WTC11 (cell line): Measurements from ENCODE around the gene USP10. TPM values are rescaled to one million over a fixed set of nuclear protein-coding genes. Genes with fewer than 3 reads are reported as not detected.

Experiments used
- ATAC-seq: fragments of 200-7000 bp; cut with Tn5 transposase; 2 replicates; pipeline ENCODE4 v1.10.0; 2021; ENCODE audit warnings: mild to moderate bottlenecking, moderate library complexity
- CTCF ChIA-PET: fragments of 300-600 bp; sonication (Branson Sonifier 250); formaldehyde crosslinking; loops from one replicate; lab custom pipeline; 2021; ENCODE audit warnings: antibody characterized with exemption; lab: Charles Lee
- POLR2A ChIA-PET: fragments of 350-600 bp; sonication (Branson Sonifier 250); formaldehyde crosslinking; loops from one replicate; lab custom pipeline; 2021; ENCODE audit warnings: antibody characterized with exemption; lab: Charles Lee
- DNase-seq: peaks from one replicate; pipeline ENCODE4 v3.0.0; 2021; ENCODE audit warnings: low spot score
- H3K27ac Mint-ChIP-seq: 2 replicates; pipeline ENCODE4 v1.8.0; 2021; ENCODE audit warnings: mixed read lengths
- H3K27me3 Mint-ChIP-seq: 2 replicates; pipeline ENCODE4 v1.8.0; 2021; ENCODE audit warnings: low read depth, mild to moderate bottlenecking, moderate library complexity, mixed read lengths
- H3K36me3 Mint-ChIP-seq: 2 replicates; pipeline ENCODE4 v1.8.0; 2021; ENCODE audit warnings: mixed read lengths
- H3K4me1 Mint-ChIP-seq: 2 replicates; pipeline ENCODE4 v1.8.0; 2022; ENCODE audit warnings: mixed read lengths
- H3K4me3 Mint-ChIP-seq: 2 replicates; pipeline ENCODE4 v1.8.0; 2021; ENCODE audit warnings: mild to moderate bottlenecking, moderate library complexity, mixed read lengths
- H3K9me3 Mint-ChIP-seq: 2 replicates; pipeline ENCODE4 v1.8.0; 2021; ENCODE audit warnings: mixed read lengths
- ARID4B ChIP-seq: sonication (generic); formaldehyde crosslinking; IDR thresholded peaks from 2 replicates; pipeline ENCODE4 v1.8.0; 2023; ENCODE audit warnings: missing genetic modification reagents, mild to moderate bottlenecking, borderline replicate concordance
- CREM ChIP-seq: sonication (generic); formaldehyde crosslinking; IDR thresholded peaks from 2 replicates; pipeline ENCODE4 v1.8.1; 2022; ENCODE audit warnings: mild to moderate bottlenecking, missing genetic modification reagents, moderate library complexity
- GABPB1 ChIP-seq: sonication (generic); formaldehyde crosslinking; IDR thresholded peaks from 2 replicates; pipeline ENCODE4 v1.8.1; 2023; ENCODE audit warnings: mild to moderate bottlenecking, missing genetic modification reagents
- MYBL2 ChIP-seq: sonication (generic); formaldehyde crosslinking; IDR thresholded peaks from 2 replicates; pipeline ENCODE4 v1.8.1; 2023; ENCODE audit warnings: mild to moderate bottlenecking, moderate library complexity, missing genetic modification reagents
- NFE2L1 ChIP-seq: sonication (generic); formaldehyde crosslinking; IDR thresholded peaks from 2 replicates; pipeline ENCODE4 v1.8.1; 2023; ENCODE audit warnings: missing genetic modification reagents
- ZBTB21 ChIP-seq: sonication (generic); formaldehyde crosslinking; IDR thresholded peaks from 2 replicates; pipeline ENCODE4 v1.8.1; 2023; ENCODE audit warnings: mild to moderate bottlenecking, missing genetic modification reagents, borderline replicate concordance
- ZNF121 ChIP-seq: sonication (generic); formaldehyde crosslinking; IDR thresholded peaks from 2 replicates; pipeline ENCODE4 v1.8.0; 2023; ENCODE audit warnings: missing genetic modification reagents
- ZNF263 ChIP-seq: sonication (generic); formaldehyde crosslinking; IDR thresholded peaks from 2 replicates; pipeline ENCODE4 v1.8.1; 2022; ENCODE audit warnings: low read depth, mild to moderate bottlenecking, moderate library complexity, missing genetic modification reagents
- ZNF416 ChIP-seq: fragments of 250-450 bp; sonication (Bioruptor Pico); IDR thresholded peaks from 2 replicates; pipeline ENCODE4 v1.9.0; 2021; ENCODE audit warnings: mild to moderate bottlenecking, inconsistent platforms
- ZNF425 ChIP-seq: fragments of 250-450 bp; sonication (Bioruptor Pico); conservative IDR thresholded peaks from 2 replicates; pipeline ENCODE4 v1.9.0; 2021; ENCODE audit warnings: mild to moderate bottlenecking
- total RNA-seq: library from RNA; stranded (reverse); gene quantifications from 3 replicates; pipeline ENCODE4 v1.2.3, GENCODE V29; 2021
- TF ChIP-seq, protein P1 (sequence below): sonication (generic); formaldehyde crosslinking; IDR thresholded peaks from 2 replicates; pipeline ENCODE4 v1.8.1; 2023; ENCODE audit warnings: mild to moderate bottlenecking, missing genetic modification reagents, borderline replicate concordance
- TF ChIP-seq, protein P2 (sequence below): sonication (generic); formaldehyde crosslinking; IDR thresholded peaks from 2 replicates; pipeline ENCODE4 v1.8.1; 2023; ENCODE audit warnings: mild to moderate bottlenecking, missing genetic modification reagents, moderate library complexity
- TF ChIP-seq, protein P3 (sequence below): sonication (generic); formaldehyde crosslinking; IDR thresholded peaks from 2 replicates; pipeline ENCODE4 v1.8.1; 2022; ENCODE audit warnings: low read depth, mild to moderate bottlenecking, moderate library complexity, missing genetic modification reagents, borderline replicate concordance

The USP10 gene
- total RNA-seq, 1 experiment from 2014 or later: 138 TPM

DNA sequence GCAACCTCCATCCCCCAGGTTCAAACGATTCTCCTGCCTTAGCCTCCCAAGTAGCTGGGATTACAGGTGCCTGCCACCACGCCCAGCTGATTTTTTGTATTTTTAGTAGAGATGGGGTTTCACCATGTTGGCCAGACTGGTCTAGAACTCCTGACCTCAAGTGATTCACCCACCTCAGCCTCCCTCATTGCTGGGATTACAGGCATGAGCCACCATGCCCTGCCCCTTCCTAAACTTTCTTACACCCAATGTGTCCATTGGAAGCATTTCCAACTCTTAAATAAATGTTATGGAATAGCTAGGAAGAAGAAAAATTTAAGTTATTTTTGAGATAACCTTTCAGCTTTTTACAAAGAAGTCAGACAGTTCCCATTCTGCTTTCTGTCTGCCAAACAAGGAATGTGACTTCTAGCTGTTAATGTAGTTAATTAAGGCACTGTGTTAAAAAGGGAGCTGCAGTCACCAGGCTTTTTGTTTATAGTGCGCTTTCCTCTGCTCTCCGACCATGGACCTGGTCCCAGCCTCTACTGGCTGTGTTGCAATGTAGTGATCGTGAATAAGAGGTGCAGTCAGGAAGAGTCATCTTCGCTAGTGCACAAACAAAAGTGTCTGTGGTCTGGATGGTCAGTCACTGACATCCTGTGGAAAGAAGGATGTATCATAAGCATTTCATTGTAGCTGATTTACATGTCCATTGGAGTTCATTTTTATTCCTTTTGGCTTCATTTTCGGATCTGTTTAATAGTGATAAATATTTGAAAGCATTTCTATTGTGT lies 39.7 kb downstream of the USP10 start:
- H3K27ac Mint-ChIP-seq: peak overlapping the region; percentile 75
- no peak overlapping the region for H3K4me3 Mint-ChIP-seq
- no peaks in the 10 kb centered on the region for H3K27me3 Mint-ChIP-seq
- TF ChIP-seq, protein P1, sequence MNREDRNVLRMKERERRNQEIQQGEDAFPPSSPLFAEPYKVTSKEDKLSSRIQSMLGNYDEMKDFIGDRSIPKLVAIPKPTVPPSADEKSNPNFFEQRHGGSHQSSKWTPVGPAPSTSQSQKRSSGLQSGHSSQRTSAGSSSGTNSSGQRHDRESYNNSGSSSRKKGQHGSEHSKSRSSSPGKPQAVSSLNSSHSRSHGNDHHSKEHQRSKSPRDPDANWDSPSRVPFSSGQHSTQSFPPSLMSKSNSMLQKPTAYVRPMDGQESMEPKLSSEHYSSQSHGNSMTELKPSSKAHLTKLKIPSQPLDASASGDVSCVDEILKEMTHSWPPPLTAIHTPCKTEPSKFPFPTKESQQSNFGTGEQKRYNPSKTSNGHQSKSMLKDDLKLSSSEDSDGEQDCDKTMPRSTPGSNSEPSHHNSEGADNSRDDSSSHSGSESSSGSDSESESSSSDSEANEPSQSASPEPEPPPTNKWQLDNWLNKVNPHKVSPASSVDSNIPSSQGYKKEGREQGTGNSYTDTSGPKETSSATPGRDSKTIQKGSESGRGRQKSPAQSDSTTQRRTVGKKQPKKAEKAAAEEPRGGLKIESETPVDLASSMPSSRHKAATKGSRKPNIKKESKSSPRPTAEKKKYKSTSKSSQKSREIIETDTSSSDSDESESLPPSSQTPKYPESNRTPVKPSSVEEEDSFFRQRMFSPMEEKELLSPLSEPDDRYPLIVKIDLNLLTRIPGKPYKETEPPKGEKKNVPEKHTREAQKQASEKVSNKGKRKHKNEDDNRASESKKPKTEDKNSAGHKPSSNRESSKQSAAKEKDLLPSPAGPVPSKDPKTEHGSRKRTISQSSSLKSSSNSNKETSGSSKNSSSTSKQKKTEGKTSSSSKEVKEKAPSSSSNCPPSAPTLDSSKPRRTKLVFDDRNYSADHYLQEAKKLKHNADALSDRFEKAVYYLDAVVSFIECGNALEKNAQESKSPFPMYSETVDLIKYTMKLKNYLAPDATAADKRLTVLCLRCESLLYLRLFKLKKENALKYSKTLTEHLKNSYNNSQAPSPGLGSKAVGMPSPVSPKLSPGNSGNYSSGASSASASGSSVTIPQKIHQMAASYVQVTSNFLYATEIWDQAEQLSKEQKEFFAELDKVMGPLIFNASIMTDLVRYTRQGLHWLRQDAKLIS (CRISPR knock-in tag): no peak
- TF ChIP-seq ZNF121: no peak
- TF ChIP-seq CREM: no peak
- no peak for TF ChIP-seq GABPB1
- no peak for TF ChIP-seq ARID4B
- DNase-seq: no peak
- H3K9me3 Mint-ChIP-seq: no peaks in the 10 kb centered on the region
- ATAC-seq: no peak
- H3K36me3 Mint-ChIP-seq: peaks cover 6% of the 10 kb centered on the region; the same call in 1 of the 2 replicates
- ChIA-PET POLR2A (interaction anchor here (0.7 to 1.5 kb wide), 2 partner anchors 67 to 110 kb away, joined by 3 to 4 read pairs; no protein-coding TSS in a partner anchor), CTCF (interaction anchor here (0.6 to 6.1 kb wide), 11 partner anchors 13 to 1193 kb away, joined by 3 to 86 read pairs (median 5); no protein-coding TSS in a partner anchor)
- peaks cover 81% of the 10 kb centered on the region for H3K4me1 Mint-ChIP-seq

DNA sequence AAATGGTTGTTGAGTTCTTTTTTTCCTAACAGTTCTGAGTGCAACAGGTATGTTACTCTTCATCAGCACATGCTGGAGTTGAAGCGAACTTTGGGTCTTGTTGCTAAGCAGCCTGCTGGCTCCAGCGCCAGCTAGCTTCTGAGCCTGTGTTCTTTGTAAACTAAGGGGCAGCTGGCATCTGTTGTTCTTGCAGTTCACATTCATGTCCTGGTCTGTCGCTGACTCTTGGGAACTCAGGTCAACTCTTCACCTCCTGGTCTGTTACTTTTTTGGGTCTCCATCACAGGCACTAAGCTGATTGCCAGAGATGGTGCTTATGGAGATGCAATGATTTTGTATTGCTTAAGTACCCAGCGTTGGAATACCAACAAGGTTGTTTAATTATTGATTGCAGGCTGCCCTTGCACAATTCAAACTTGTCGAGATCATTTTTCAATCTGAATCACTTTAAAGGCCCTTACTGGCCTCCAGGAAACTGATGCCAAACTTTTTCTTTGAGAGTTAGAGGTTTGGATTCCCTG lies 40.9 kb downstream of the USP10 start:
- no peaks in the 10 kb centered on the region for H3K9me3 Mint-ChIP-seq
- no peak for TF ChIP-seq ZNF416 (CRISPR knock-in tag)
- no peak for TF ChIP-seq GABPB1
- TF ChIP-seq, protein P2, sequence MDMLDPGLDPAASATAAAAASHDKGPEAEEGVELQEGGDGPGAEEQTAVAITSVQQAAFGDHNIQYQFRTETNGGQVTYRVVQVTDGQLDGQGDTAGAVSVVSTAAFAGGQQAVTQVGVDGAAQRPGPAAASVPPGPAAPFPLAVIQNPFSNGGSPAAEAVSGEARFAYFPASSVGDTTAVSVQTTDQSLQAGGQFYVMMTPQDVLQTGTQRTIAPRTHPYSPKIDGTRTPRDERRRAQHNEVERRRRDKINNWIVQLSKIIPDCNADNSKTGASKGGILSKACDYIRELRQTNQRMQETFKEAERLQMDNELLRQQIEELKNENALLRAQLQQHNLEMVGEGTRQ (CRISPR knock-in tag): no peak
- TF ChIP-seq NFE2L1 (CRISPR knock-in tag): no peak
- no peak for TF ChIP-seq ZBTB21 (CRISPR knock-in tag)
- no peak for TF ChIP-seq MYBL2
- TF ChIP-seq, protein P3, sequence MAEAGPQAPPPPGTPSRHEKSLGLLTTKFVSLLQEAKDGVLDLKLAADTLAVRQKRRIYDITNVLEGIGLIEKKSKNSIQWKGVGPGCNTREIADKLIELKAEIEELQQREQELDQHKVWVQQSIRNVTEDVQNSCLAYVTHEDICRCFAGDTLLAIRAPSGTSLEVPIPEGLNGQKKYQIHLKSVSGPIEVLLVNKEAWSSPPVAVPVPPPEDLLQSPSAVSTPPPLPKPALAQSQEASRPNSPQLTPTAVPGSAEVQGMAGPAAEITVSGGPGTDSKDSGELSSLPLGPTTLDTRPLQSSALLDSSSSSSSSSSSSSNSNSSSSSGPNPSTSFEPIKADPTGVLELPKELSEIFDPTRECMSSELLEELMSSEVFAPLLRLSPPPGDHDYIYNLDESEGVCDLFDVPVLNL (CRISPR knock-in tag): no peak
- TF ChIP-seq ZNF425 (CRISPR knock-in tag): no peak
- TF ChIP-seq ZNF263 (CRISPR knock-in tag): no peak
- ChIA-PET CTCF (interaction anchor here (0.6 to 6.1 kb wide), 5 partner anchors 14 to 230 kb away, joined by 3 to 86 read pairs (median 7); no protein-coding TSS in a partner anchor), POLR2A (no interaction called here)
- DNase-seq (no peak), ATAC-seq (no peak)
- no peaks in the 10 kb centered on the region for H3K27me3 Mint-ChIP-seq
- H3K27ac Mint-ChIP-seq: no peak overlapping the region
- no peak overlapping the region for H3K4me3 Mint-ChIP-seq
- peaks cover 15% of the 10 kb centered on the region for H3K36me3 Mint-ChIP-seq
- H3K4me1 Mint-ChIP-seq: peaks cover 74% of the 10 kb centered on the region
